PC-3 (cell line): Measurements from ENCODE around the gene PLXNA4. TPM values are rescaled to one million over a fixed set of nuclear protein-coding genes. Genes with fewer than 3 reads are reported as not detected.

Experiments
- ATAC-seq: fragments of 200-7000 bp; cut with Tn5 transposase; 2 replicates; pipeline ENCODE4 v1.9.1; 2020; ENCODE audit warnings: mild to moderate bottlenecking, moderate library complexity
- BruUV-seq: library from RNA; stranded (reverse); fragments of 400-500 nt; replicated peaks from 2 replicates; lab custom pipeline; 2021; lab: Mats Ljungman, UMichigan
- CTCF ChIA-PET: fragments of 300-600 bp; sonication (Branson Sonifier 250); formaldehyde crosslinking; loops from one replicate; lab custom pipeline; 2022; ENCODE audit warnings: antibody characterized with exemption; lab: Charles Lee
- POLR2A ChIA-PET: fragments of 300-600 bp; sonication (Branson Sonifier 250); formaldehyde crosslinking; loops from one replicate; lab custom pipeline; 2022; ENCODE audit warnings: antibody characterized with exemption; ENCODE audit not compliant: unreplicated experiment; lab: Charles Lee
- DNase-seq: peaks from one replicate; pipeline ENCODE4 v3.0.0-alpha.2; 2015
- H2AFZ ChIP-seq: fragments of 300-600 bp; sonication (generic); 2 replicates; pipeline ENCODE4 v1.6.0; 2016; ENCODE audit warnings: antibody characterized with exemption, low read length
- H3F3A ChIP-seq: fragments of 300-600 bp; sonication (generic); one replicate; pipeline ENCODE4 v1.6.0; 2017; ENCODE audit warnings: antibody characterized with exemption, low read length, control low read depth, mild to moderate bottlenecking; ENCODE audit not compliant: unreplicated experiment
- H3K27ac ChIP-seq: fragments of 300-600 bp; sonication (generic); 2 replicates; pipeline ENCODE4 v1.5.1; 2016; ENCODE audit warnings: mild to moderate bottlenecking, low read length
- H3K27me3 ChIP-seq: fragments of 300-600 bp; sonication (generic); 2 replicates; pipeline ENCODE4 v1.6.1; 2016; ENCODE audit warnings: low read length, mixed read lengths
- H3K36me3 ChIP-seq: fragments of 300-600 bp; sonication (generic); 2 replicates; pipeline ENCODE4 v1.6.1; 2016; ENCODE audit warnings: low read depth, mixed run types, low read length, mixed read lengths
- H3K4me1 ChIP-seq: fragments of 300-600 bp; sonication (generic); 2 replicates; pipeline ENCODE4 v1.5.1; 2016; ENCODE audit warnings: low read length; ENCODE audit not compliant: insufficient read depth
- H3K4me2 ChIP-seq: fragments of 300-600 bp; sonication (generic); 2 replicates; pipeline ENCODE4 v1.6.0; 2016; ENCODE audit warnings: low read length
- H3K4me3 ChIP-seq: fragments of 300-600 bp; sonication (generic); 2 replicates; pipeline ENCODE4 v1.5.1; 2016; ENCODE audit warnings: mild to moderate bottlenecking, low read length, mixed read lengths
- H3K79me2 ChIP-seq: fragments of 300-600 bp; sonication (generic); 2 replicates; pipeline ENCODE4 v1.6.1; 2017; ENCODE audit warnings: low read length, mixed read lengths
- H3K9ac ChIP-seq: fragments of 300-600 bp; sonication (generic); 2 replicates; pipeline ENCODE4 v1.6.0; 2016; ENCODE audit warnings: mild to moderate bottlenecking, low read length
- H3K9me2 ChIP-seq: fragments of 300-600 bp; sonication (generic); replicated peaks from 2 replicates; pipeline ENCODE4 v1.6.1; 2016; ENCODE audit warnings: mixed run types, low read length, mixed read lengths
- H3K9me3 ChIP-seq: fragments of 300-600 bp; sonication (generic); 2 replicates; pipeline ENCODE4 v1.6.1; 2016; ENCODE audit warnings: low read length, mixed read lengths
- H4K20me1 ChIP-seq: fragments of 300-600 bp; sonication (generic); 2 replicates; pipeline ENCODE4 v1.6.1; 2016; ENCODE audit warnings: low read length, mixed read lengths
- EZH2 ChIP-seq: fragments of 300-600 bp; sonication (generic); IDR thresholded peaks from one replicate; pipeline ENCODE4 v1.6.1; 2017; ENCODE audit warnings: antibody characterized with exemption, mild to moderate bottlenecking, low read length; ENCODE audit not compliant: unreplicated experiment
- EZH2phosphoT487 ChIP-seq: fragments of 300-600 bp; sonication (generic); IDR thresholded peaks from 2 replicates; pipeline ENCODE4 v1.6.1; 2018; ENCODE audit warnings: mild to moderate bottlenecking, antibody characterized with exemption, low read length, borderline replicate concordance
- intact Hi-C: fragments of 100-400 bp; cut with micrococcal nuclease; formaldehyde crosslinking; loops from 2 replicates; pipeline ENCODE4 v1.9.0; 2023
- total RNA-seq: library from RNA; depleted of rRNA; stranded (reverse); fragments of >200 nt; gene quantifications from 2 replicates; pipeline ENCODE4 v1.2.3, GENCODE V29; 2014
- TF ChIP-seq, protein P1 (sequence below): fragments of 300-600 bp; sonication (generic); conservative IDR thresholded peaks from 2 replicates; pipeline ENCODE4 v1.5.1; 2017; ENCODE audit warnings: antibody characterized with exemption, low read depth, mild to moderate bottlenecking, low read length

PLXNA4 gene
- total RNA-seq, 1 experiment from 2014 or later, result 1.2 TPM

GRCh38 chr7:132109769-132110168 lies 466.5 kb downstream of the PLXNA4 start:
- Histone ChIP-seq H3K27me3 (no peaks in the 10 kb centered on the region), H3K9me2 (no peaks in the 10 kb centered on the region), H3K27ac (no peak overlapping the region), H3K9ac (no peak overlapping the region), H3K4me3 (no peak overlapping the region), H4K20me1 (no peaks in the 10 kb centered on the region), H3K9me3 (no peaks in the 10 kb centered on the region), H3K36me3 (no peaks in the 10 kb centered on the region), H3K79me2 (no peaks in the 10 kb centered on the region), H3K4me1 (no peaks in the 10 kb centered on the region), H3K4me2 (no peak overlapping the region), H2AFZ (no peak overlapping the region), H3F3A (no peaks in the 10 kb centered on the region)
- DNase-seq, result no peak
- BruUV-seq, result no TSS peak
- ATAC-seq, result no peak
- TF ChIP-seq EZH2 (no peak), EZH2phosphoT487 (no peak)
- TF ChIP-seq, protein P1, sequence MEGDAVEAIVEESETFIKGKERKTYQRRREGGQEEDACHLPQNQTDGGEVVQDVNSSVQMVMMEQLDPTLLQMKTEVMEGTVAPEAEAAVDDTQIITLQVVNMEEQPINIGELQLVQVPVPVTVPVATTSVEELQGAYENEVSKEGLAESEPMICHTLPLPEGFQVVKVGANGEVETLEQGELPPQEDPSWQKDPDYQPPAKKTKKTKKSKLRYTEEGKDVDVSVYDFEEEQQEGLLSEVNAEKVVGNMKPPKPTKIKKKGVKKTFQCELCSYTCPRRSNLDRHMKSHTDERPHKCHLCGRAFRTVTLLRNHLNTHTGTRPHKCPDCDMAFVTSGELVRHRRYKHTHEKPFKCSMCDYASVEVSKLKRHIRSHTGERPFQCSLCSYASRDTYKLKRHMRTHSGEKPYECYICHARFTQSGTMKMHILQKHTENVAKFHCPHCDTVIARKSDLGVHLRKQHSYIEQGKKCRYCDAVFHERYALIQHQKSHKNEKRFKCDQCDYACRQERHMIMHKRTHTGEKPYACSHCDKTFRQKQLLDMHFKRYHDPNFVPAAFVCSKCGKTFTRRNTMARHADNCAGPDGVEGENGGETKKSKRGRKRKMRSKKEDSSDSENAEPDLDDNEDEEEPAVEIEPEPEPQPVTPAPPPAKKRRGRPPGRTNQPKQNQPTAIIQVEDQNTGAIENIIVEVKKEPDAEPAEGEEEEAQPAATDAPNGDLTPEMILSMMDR, result no peak
- intact Hi-C loops, result no loop called here
- ChIA-PET POLR2A (no interaction called here), CTCF (no interaction called here)

DNA sequence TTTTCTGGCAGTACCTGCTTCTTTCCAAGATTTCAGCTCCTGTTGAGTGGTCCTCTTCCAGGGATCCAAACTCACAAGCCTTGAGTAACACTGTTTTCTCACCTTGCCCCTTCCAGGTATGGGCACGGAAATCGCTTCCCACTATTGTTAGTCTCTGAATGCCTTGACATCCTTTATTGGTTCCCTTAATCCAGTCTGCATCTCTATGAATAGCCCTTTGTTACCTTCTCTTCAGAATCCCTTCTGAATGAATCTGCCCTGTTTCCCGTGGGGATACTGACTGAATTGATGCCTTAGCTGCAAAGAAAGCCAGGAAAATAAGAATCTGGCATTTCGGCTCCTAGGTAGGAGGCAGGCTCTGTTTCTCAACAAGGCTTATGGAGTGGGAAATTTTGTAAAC lies 467.7 kb downstream of the PLXNA4 start:
- ChIA-PET CTCF (no interaction called here), POLR2A (no interaction called here)
- TF ChIP-seq, protein P1, result no peak
- TF ChIP-seq EZH2 (no peak), EZH2phosphoT487 (no peak)
- no peaks in the 10 kb centered on the region for H3K79me2 ChIP-seq
- no peaks in the 10 kb centered on the region for H3K4me1 ChIP-seq
- H2AFZ ChIP-seq, result no peak overlapping the region
- H3K27me3 ChIP-seq, result no peaks in the 10 kb centered on the region
- H3K9me3 ChIP-seq, result no peaks in the 10 kb centered on the region
- intact Hi-C loops, result no loop called here
- no peaks in the 10 kb centered on the region for H3F3A ChIP-seq
- ATAC-seq (no peak), DNase-seq (no peak)
- no TSS peak for BruUV-seq
- H3K4me3 ChIP-seq, result no peak overlapping the region
- no peaks in the 10 kb centered on the region for H3K9me2 ChIP-seq
- no peak overlapping the region for H3K9ac ChIP-seq
- no peak overlapping the region for H3K4me2 ChIP-seq
- no peaks in the 10 kb centered on the region for H4K20me1 ChIP-seq
- H3K27ac ChIP-seq, result no peak overlapping the region
- H3K36me3 ChIP-seq, result no peaks in the 10 kb centered on the region

- ChIA-PET POLR2A (no interaction called here), CTCF (no interaction called here)
- Histone ChIP-seq H4K20me1 (no peaks in the 10 kb centered on the region), H3F3A (no peaks in the 10 kb centered on the region), H3K4me1 (no peaks in the 10 kb centered on the region), H3K4me2 (no peak overlapping the region), H3K9me2 (no peaks in the 10 kb centered on the region), H2AFZ (no peak overlapping the region), H3K36me3 (no peaks in the 10 kb centered on the region), H3K9me3 (no peaks in the 10 kb centered on the region), H3K9ac (no peak overlapping the region), H3K27me3 (no peaks in the 10 kb centered on the region), H3K79me2 (no peaks in the 10 kb centered on the region), H3K27ac (no peak overlapping the region), H3K4me3 (no peak overlapping the region)
- ATAC-seq (no peak), DNase-seq (no peak)
- intact Hi-C loops, result no loop called here
- TF ChIP-seq, protein P1, result no peak
- no peak for TF ChIP-seq EZH2phosphoT487
- no peak for TF ChIP-seq EZH2
- BruUV-seq, result no TSS peak
Observed at GRCh38 chr7:132106491-132106890, 469.8 kb downstream of the PLXNA4 start.
